ENCODE data around the gene GRIK2. TPM values are rescaled to one million over a fixed set of nuclear protein-coding genes. Genes with fewer than 3 reads are reported as not detected.

Gene GRIK2
- total RNA-seq, 1 donor from 2014 or later: 2.5 TPM

GRCh38 chr6:101517632-101518031, 124.1 kb downstream of the GRIK2 start:
- H3K27me3 ChIP-seq (ENCODE audit: insufficient read depth, low read length): no peaks in the 10 kb centered on the region
- no peaks in the 10 kb centered on the region for H3K79me2 ChIP-seq (ENCODE audit: insufficient read depth, low read length)
- H3K9ac ChIP-seq (ENCODE audit: low read length): no peak overlapping the region
- H3K4me1 ChIP-seq (ENCODE audit: insufficient read depth, low read length): no peaks in the 10 kb centered on the region
- no peak overlapping the region for H3K27ac ChIP-seq (ENCODE audit: low read depth, low read length)
- FAIRE-seq (no peak), DNase-seq (ENCODE audit: low read depth) (no peak)
- no peak overlapping the region for H3K4me3 Mint-ChIP-seq (ENCODE audit: unreplicated experiment)
- TF ChIP-seq CTCF (IDR thresholded peaks at IDR 0.05; ENCODE audit: insufficient read depth, low read depth, low read length): no peak
- TF ChIP-seq EZH2 (IDR thresholded peaks at IDR 0.05; ENCODE audit: insufficient read depth, low read length): no peak
- H4K20me1 ChIP-seq (ENCODE audit: insufficient read depth, low read length): no peaks in the 10 kb centered on the region
- H3K27me3 Mint-ChIP-seq (ENCODE audit: low read depth, unreplicated experiment): no peaks in the 10 kb centered on the region
- H3K27ac Mint-ChIP-seq (ENCODE audit: unreplicated experiment): no peak overlapping the region
- H2AFZ ChIP-seq (ENCODE audit: low read depth, low read length): no peak overlapping the region
- no peak overlapping the region for H3K4me3 ChIP-seq (ENCODE audit: insufficient read depth, low read depth, low read length)
- H3K4me1 Mint-ChIP-seq (ENCODE audit: low read depth, unreplicated experiment): no peaks in the 10 kb centered on the region
- no peak overlapping the region for H3K4me2 ChIP-seq (ENCODE audit: low read length)
- peaks cover 5% of the 10 kb centered on the region for H3K9me3 Mint-ChIP-seq (ENCODE audit: unreplicated experiment)
- no peaks in the 10 kb centered on the region for H3K36me3 Mint-ChIP-seq (ENCODE audit: low read depth, unreplicated experiment)
- H3K9me3 ChIP-seq (ENCODE audit: insufficient read depth, low read depth, low read length): no peaks in the 10 kb centered on the region
- no peaks in the 10 kb centered on the region for H3K36me3 ChIP-seq (ENCODE audit: insufficient read depth, low read length)

GRCh38 chr6:101522254-101522653, 128.7 kb downstream of the GRIK2 start:
- no peak overlapping the region for H3K4me3 ChIP-seq (ENCODE audit: insufficient read depth, low read depth, low read length)
- H3K36me3 Mint-ChIP-seq (ENCODE audit: low read depth, unreplicated experiment): no peaks in the 10 kb centered on the region
- no peaks in the 10 kb centered on the region for H3K4me1 ChIP-seq (ENCODE audit: insufficient read depth, low read length)
- H3K9me3 Mint-ChIP-seq (ENCODE audit: unreplicated experiment): no peaks in the 10 kb centered on the region
- TF ChIP-seq CTCF (IDR thresholded peaks at IDR 0.05; ENCODE audit: insufficient read depth, low read depth, low read length) (no peak), EZH2 (IDR thresholded peaks at IDR 0.05; ENCODE audit: insufficient read depth, low read length) (no peak)
- no peaks in the 10 kb centered on the region for H3K27me3 Mint-ChIP-seq (ENCODE audit: low read depth, unreplicated experiment)
- H3K4me3 Mint-ChIP-seq (ENCODE audit: unreplicated experiment): no peak overlapping the region
- no peaks in the 10 kb centered on the region for H3K36me3 ChIP-seq (ENCODE audit: insufficient read depth, low read length)
- FAIRE-seq (no peak), DNase-seq (ENCODE audit: low read depth) (no peak)
- H3K4me1 Mint-ChIP-seq (ENCODE audit: low read depth, unreplicated experiment): no peaks in the 10 kb centered on the region
- H3K9ac ChIP-seq (ENCODE audit: low read length): no peak overlapping the region
- H2AFZ ChIP-seq (ENCODE audit: low read depth, low read length): no peak overlapping the region
- no peaks in the 10 kb centered on the region for H3K9me3 ChIP-seq (ENCODE audit: insufficient read depth, low read depth, low read length)
- no peaks in the 10 kb centered on the region for H3K27me3 ChIP-seq (ENCODE audit: insufficient read depth, low read length)
- no peak overlapping the region for H3K27ac Mint-ChIP-seq (ENCODE audit: unreplicated experiment)
- no peaks in the 10 kb centered on the region for H3K79me2 ChIP-seq (ENCODE audit: insufficient read depth, low read length)
- H3K4me2 ChIP-seq (ENCODE audit: low read length): no peak overlapping the region
- no peak overlapping the region for H3K27ac ChIP-seq (ENCODE audit: low read depth, low read length)
- no peaks in the 10 kb centered on the region for H4K20me1 ChIP-seq (ENCODE audit: insufficient read depth, low read length)

GRCh38 chr6:101527467-101527866, 134.0 kb downstream of the GRIK2 start:
- Mint-ChIP-seq H3K36me3 (ENCODE audit: low read depth, unreplicated experiment) (no peaks in the 10 kb centered on the region), H3K27ac (ENCODE audit: unreplicated experiment) (no peak overlapping the region), H3K4me1 (ENCODE audit: low read depth, unreplicated experiment) (no peaks in the 10 kb centered on the region), H3K9me3 (ENCODE audit: unreplicated experiment) (no peaks in the 10 kb centered on the region), H3K27me3 (ENCODE audit: low read depth, unreplicated experiment) (no peaks in the 10 kb centered on the region), H3K4me3 (ENCODE audit: unreplicated experiment) (no peak overlapping the region)
- DNase-seq (ENCODE audit: low read depth): no peak
- Histone ChIP-seq H3K27ac (ENCODE audit: low read depth, low read length) (no peak overlapping the region), H3K79me2 (ENCODE audit: insufficient read depth, low read length) (no peaks in the 10 kb centered on the region), H3K9ac (ENCODE audit: low read length) (no peak overlapping the region), H3K36me3 (ENCODE audit: insufficient read depth, low read length) (no peaks in the 10 kb centered on the region), H3K4me1 (ENCODE audit: insufficient read depth, low read length) (no peaks in the 10 kb centered on the region), H3K9me3 (ENCODE audit: insufficient read depth, low read depth, low read length) (no peaks in the 10 kb centered on the region), H2AFZ (ENCODE audit: low read depth, low read length) (no peak overlapping the region), H3K4me2 (ENCODE audit: low read length) (no peak overlapping the region), H3K4me3 (ENCODE audit: insufficient read depth, low read depth, low read length) (no peak overlapping the region), H3K27me3 (ENCODE audit: insufficient read depth, low read length) (no peaks in the 10 kb centered on the region), H4K20me1 (ENCODE audit: insufficient read depth, low read length) (no peaks in the 10 kb centered on the region)
- FAIRE-seq: no peak
- TF ChIP-seq EZH2 (IDR thresholded peaks at IDR 0.05; ENCODE audit: insufficient read depth, low read length): no peak
- no peak for TF ChIP-seq CTCF (IDR thresholded peaks at IDR 0.05; ENCODE audit: insufficient read depth, low read depth, low read length)
